Activated CD8-positive, alpha-beta T cell treated with anti-CD3 and anti-CD28 coated beads for 36 hours (primary cell): ENCODE results near the gene MCTP1. TPM values are rescaled to one million over a fixed set of nuclear protein-coding genes. Genes with fewer than 3 reads are reported as not detected.

Experiments
- ATAC-seq: fragments of 200-7000 bp; cut with Tn5 transposase; one replicate; pipeline ENCODE4 v1.10.0; 2021; ENCODE audit warnings: mild to moderate bottlenecking, moderate library complexity
- CTCF ChIA-PET: fragments of 350-600 bp; sonication (Branson Sonifier 250); formaldehyde crosslinking; loops from one replicate; lab custom pipeline; 2021; ENCODE audit warnings: antibody characterized with exemption; lab: Charles Lee
- POLR2A ChIA-PET: fragments of 350-600 bp; sonication (Branson Sonifier 250); formaldehyde crosslinking; loops from one replicate; lab custom pipeline; 2021; ENCODE audit warnings: antibody characterized with exemption; lab: Charles Lee
- DNase-seq: peaks from one replicate; pipeline ENCODE4 v3.0.0-alpha.2; 2020
- H3K27ac Mint-ChIP-seq: one replicate; pipeline ENCODE4 v1.8.0; 2021; ENCODE audit warnings: mild to moderate bottlenecking, mixed read lengths
- H3K27me3 Mint-ChIP-seq: one replicate; pipeline ENCODE4 v1.8.0; 2021; ENCODE audit warnings: mixed read lengths
- H3K36me3 Mint-ChIP-seq: one replicate; pipeline ENCODE4 v1.8.0; 2021; ENCODE audit warnings: low read depth, mixed read lengths
- H3K4me1 Mint-ChIP-seq: one replicate; pipeline ENCODE4 v1.8.0; 2021; ENCODE audit warnings: low read depth, mixed read lengths
- H3K4me3 Mint-ChIP-seq: one replicate; pipeline ENCODE4 v1.8.0; 2021; ENCODE audit warnings: mild to moderate bottlenecking, moderate library complexity, mixed read lengths
- H3K9me3 Mint-ChIP-seq: one replicate; pipeline ENCODE4 v1.8.0; 2021; ENCODE audit warnings: mixed read lengths
- CTCF ChIP-seq: fragments of 200-600 bp; IDR thresholded peaks from one replicate; pipeline ENCODE4 v1.8.0; 2022; ENCODE audit warnings: antibody characterized with exemption, mild to moderate bottlenecking
- intact Hi-C: fragments of 100-400 bp; cut with micrococcal nuclease; formaldehyde crosslinking; loops from one replicate; pipeline ENCODE4 v1.10.0; 2022
- total RNA-seq, 2 experiments: library from RNA; stranded (reverse); gene quantifications; one replicate each; pipeline ENCODE4 v1.2.3, GENCODE V29; 2021

Gene MCTP1
- total RNA-seq, 2 experiments from 2014 or later, result 0.20 to 0.40 TPM

- no peak for TF ChIP-seq CTCF
- H3K36me3 Mint-ChIP-seq, result no peaks in the 10 kb centered on the region
- H3K27ac Mint-ChIP-seq, result no peak overlapping the region
- H3K27me3 Mint-ChIP-seq, result no peaks in the 10 kb centered on the region
- intact Hi-C loops, result no loop called here
- ChIA-PET CTCF (no interaction called here), POLR2A (no interaction called here)
- H3K4me3 Mint-ChIP-seq, result no peak overlapping the region
- ATAC-seq, result no peak
- no peaks in the 10 kb centered on the region for H3K9me3 Mint-ChIP-seq
- H3K4me1 Mint-ChIP-seq, result no peaks in the 10 kb centered on the region
- no peak for DNase-seq
Observed at GRCh38 chr5:94992325-94992724, 292.6 kb downstream of the MCTP1 start.

GRCh38 chr5:94983861-94984535, 300.9 kb downstream of the MCTP1 start:
- ChIA-PET CTCF (no interaction called here), POLR2A (no interaction called here)
- H3K9me3 Mint-ChIP-seq, result no peaks in the 10 kb centered on the region
- TF ChIP-seq CTCF, result no peak
- H3K4me1 Mint-ChIP-seq, result peaks cover 2% of the 10 kb centered on the region
- H3K27me3 Mint-ChIP-seq, result no peaks in the 10 kb centered on the region
- ATAC-seq (no peak), DNase-seq (no peak)
- H3K4me3 Mint-ChIP-seq, result no peak overlapping the region
- no peaks in the 10 kb centered on the region for H3K36me3 Mint-ChIP-seq
- H3K27ac Mint-ChIP-seq, result no peak overlapping the region
- intact Hi-C loops, result no loop called here

GRCh38 chr5:94977437-94977836, 307.5 kb downstream of the MCTP1 start:
- Mint-ChIP-seq H3K4me1 (no peaks in the 10 kb centered on the region), H3K27me3 (no peaks in the 10 kb centered on the region), H3K4me3 (no peak overlapping the region), H3K27ac (no peak overlapping the region), H3K36me3 (no peaks in the 10 kb centered on the region), H3K9me3 (peaks cover 8% of the 10 kb centered on the region)
- no peak for TF ChIP-seq CTCF
- POLR2A ChIA-PET, result no interaction called here
- CTCF ChIA-PET, result interaction anchor here (1.4 kb wide), 1 partner anchor 9 kb away, joined by 3 read pairs; no protein-coding TSS in a partner anchor
- DNase-seq (no peak), ATAC-seq (no peak)
- intact Hi-C loops, result no loop called here

- no peak for ATAC-seq
- POLR2A ChIA-PET, result no interaction called here
- intact Hi-C loops, result no loop called here
- CTCF ChIA-PET, result no interaction called here
- TF ChIP-seq CTCF, result no peak
- DNase-seq, result no peak
- H3K27ac Mint-ChIP-seq, result no peak overlapping the region
- no peaks in the 10 kb centered on the region for H3K27me3 Mint-ChIP-seq
- no peaks in the 10 kb centered on the region for H3K36me3 Mint-ChIP-seq
- peaks cover 8% of the 10 kb centered on the region for H3K9me3 Mint-ChIP-seq
- H3K4me1 Mint-ChIP-seq, result no peaks in the 10 kb centered on the region
- no peak overlapping the region for H3K4me3 Mint-ChIP-seq
Observed at GRCh38 chr5:94976853-94977252, 308.0 kb downstream of the MCTP1 start.

GRCh38 chr5:94972268-94972667, 312.6 kb downstream of the MCTP1 start:
- ChIA-PET POLR2A (no interaction called here), CTCF (no interaction called here)
- Mint-ChIP-seq H3K36me3 (no peaks in the 10 kb centered on the region), H3K4me3 (no peak overlapping the region), H3K4me1 (no peaks in the 10 kb centered on the region), H3K27ac (no peak overlapping the region), H3K9me3 (peaks cover 8% of the 10 kb centered on the region), H3K27me3 (no peaks in the 10 kb centered on the region)
- ATAC-seq (no peak), DNase-seq (no peak)
- intact Hi-C loops, result no loop called here
- TF ChIP-seq CTCF, result no peak
